Measurements from ENCODE around the gene LRMDA. TPM values are rescaled to one million over a fixed set of nuclear protein-coding genes. Genes with fewer than 3 reads are reported as not detected.

Gene LRMDA
- total RNA-seq, 1 donor from 2014 or later, result 7.3 TPM

- no peak overlapping the region for H3K4me3 ChIP-seq (ENCODE audit: low read length in 3 of 3)
- H3K27me3 ChIP-seq (ENCODE audit: control insufficient read depth in 3 of 3, insufficient read depth in 3 of 3, low read length in 3 of 3), result peaks cover 0 to 3% (median 0%) of the 10 kb centered on the region in 3 donors
- no peak overlapping the region for H3K9ac ChIP-seq (ENCODE audit: low read depth in 1 of 3, low read length in 3 of 3)
- H3K4me1 ChIP-seq (ENCODE audit: control insufficient read depth in 3 of 3, insufficient read depth in 3 of 3, low read length in 3 of 3), result no peaks in the 10 kb centered on the region
- no peaks in the 10 kb centered on the region for H3K9me3 ChIP-seq (ENCODE audit: control insufficient read depth in 3 of 3, low read length in 3 of 3)
- no peaks in the 10 kb centered on the region for H3K36me3 ChIP-seq (ENCODE audit: control insufficient read depth in 3 of 3, insufficient read depth in 3 of 3, low read length in 3 of 3)
- H3K27ac ChIP-seq (ENCODE audit: low read depth, low read length), result no peak overlapping the region
These were observed 285.9 kb downstream of the LRMDA start for GRCh38 chr10:75717126-75717916.

- Histone ChIP-seq H3K4me3 (ENCODE audit: low read length in 3 of 3) (no peak overlapping the region), H3K27ac (ENCODE audit: low read depth, low read length) (no peak overlapping the region), H3K36me3 (ENCODE audit: control insufficient read depth in 3 of 3, insufficient read depth in 3 of 3, low read length in 3 of 3) (no peaks in the 10 kb centered on the region), H3K9ac (ENCODE audit: low read depth in 1 of 3, low read length in 3 of 3) (no peak overlapping the region), H3K4me1 (ENCODE audit: control insufficient read depth in 3 of 3, insufficient read depth in 3 of 3, low read length in 3 of 3) (no peaks in the 10 kb centered on the region), H3K9me3 (ENCODE audit: control insufficient read depth in 3 of 3, low read length in 3 of 3) (no peaks in the 10 kb centered on the region), H3K27me3 (ENCODE audit: control insufficient read depth in 3 of 3, insufficient read depth in 3 of 3, low read length in 3 of 3) (peaks cover 0 to 3% (median 0%) of the 10 kb centered on the region in 3 donors)
These were observed 287.6 kb downstream of the LRMDA start for GRCh38 chr10:75718991-75719390.

- Histone ChIP-seq H3K4me1 (ENCODE audit: control insufficient read depth in 3 of 3, insufficient read depth in 3 of 3, low read length in 3 of 3) (no peaks in the 10 kb centered on the region), H3K36me3 (ENCODE audit: control insufficient read depth in 3 of 3, insufficient read depth in 3 of 3, low read length in 3 of 3) (no peaks in the 10 kb centered on the region), H3K9ac (ENCODE audit: low read depth in 1 of 3, low read length in 3 of 3) (no peak overlapping the region), H3K27me3 (ENCODE audit: control insufficient read depth in 3 of 3, insufficient read depth in 3 of 3, low read length in 3 of 3) (no peaks in the 10 kb centered on the region), H3K4me3 (ENCODE audit: low read length in 3 of 3) (no peak overlapping the region), H3K27ac (ENCODE audit: low read depth, low read length) (no peak overlapping the region), H3K9me3 (ENCODE audit: control insufficient read depth in 3 of 3, low read length in 3 of 3) (no peaks in the 10 kb centered on the region)
These were observed 288.7 kb downstream of the LRMDA start for GRCh38 chr10:75720157-75720556.

GRCh38 chr10:75722020-75722419 lies 290.6 kb downstream of the LRMDA start:
- Histone ChIP-seq H3K9me3 (ENCODE audit: control insufficient read depth in 3 of 3, low read length in 3 of 3) (no peaks in the 10 kb centered on the region), H3K27ac (ENCODE audit: low read depth, low read length) (no peak overlapping the region), H3K9ac (ENCODE audit: low read depth in 1 of 3, low read length in 3 of 3) (no peak overlapping the region), H3K4me1 (ENCODE audit: control insufficient read depth in 3 of 3, insufficient read depth in 3 of 3, low read length in 3 of 3) (no peaks in the 10 kb centered on the region), H3K4me3 (ENCODE audit: low read length in 3 of 3) (no peak overlapping the region), H3K27me3 (ENCODE audit: control insufficient read depth in 3 of 3, insufficient read depth in 3 of 3, low read length in 3 of 3) (no peaks in the 10 kb centered on the region), H3K36me3 (ENCODE audit: control insufficient read depth in 3 of 3, insufficient read depth in 3 of 3, low read length in 3 of 3) (no peaks in the 10 kb centered on the region)

- no peaks in the 10 kb centered on the region for H3K27me3 ChIP-seq (ENCODE audit: control insufficient read depth in 3 of 3, insufficient read depth in 3 of 3, low read length in 3 of 3)
- H3K36me3 ChIP-seq (ENCODE audit: control insufficient read depth in 3 of 3, insufficient read depth in 3 of 3, low read length in 3 of 3), result no peaks in the 10 kb centered on the region
- no peaks in the 10 kb centered on the region for H3K4me1 ChIP-seq (ENCODE audit: control insufficient read depth in 3 of 3, insufficient read depth in 3 of 3, low read length in 3 of 3)
- no peak overlapping the region for H3K27ac ChIP-seq (ENCODE audit: low read depth, low read length)
- no peaks in the 10 kb centered on the region for H3K9me3 ChIP-seq (ENCODE audit: control insufficient read depth in 3 of 3, low read length in 3 of 3)
- no peak overlapping the region for H3K9ac ChIP-seq (ENCODE audit: low read depth in 1 of 3, low read length in 3 of 3)
- H3K4me3 ChIP-seq (ENCODE audit: low read length in 3 of 3), result no peak overlapping the region
These were observed 291.2 kb downstream of the LRMDA start for GRCh38 chr10:75722609-75723008.

- Histone ChIP-seq H3K9me3 (ENCODE audit: control insufficient read depth in 3 of 3, low read length in 3 of 3) (no peaks in the 10 kb centered on the region), H3K36me3 (ENCODE audit: control insufficient read depth in 3 of 3, insufficient read depth in 3 of 3, low read length in 3 of 3) (no peaks in the 10 kb centered on the region), H3K4me1 (ENCODE audit: control insufficient read depth in 3 of 3, insufficient read depth in 3 of 3, low read length in 3 of 3) (no peaks in the 10 kb centered on the region), H3K27me3 (ENCODE audit: control insufficient read depth in 3 of 3, insufficient read depth in 3 of 3, low read length in 3 of 3) (no peaks in the 10 kb centered on the region), H3K9ac (ENCODE audit: low read depth in 1 of 3, low read length in 3 of 3) (no peak overlapping the region), H3K27ac (ENCODE audit: low read depth, low read length) (no peak overlapping the region), H3K4me3 (ENCODE audit: low read length in 3 of 3) (no peak overlapping the region)
These were observed 292.0 kb downstream of the LRMDA start for GRCh38 chr10:75723319-75723980.

- Histone ChIP-seq H3K4me3 (ENCODE audit: low read length in 3 of 3) (no peak overlapping the region), H3K4me1 (ENCODE audit: control insufficient read depth in 3 of 3, insufficient read depth in 3 of 3, low read length in 3 of 3) (no peaks in the 10 kb centered on the region), H3K9ac (ENCODE audit: low read depth in 1 of 3, low read length in 3 of 3) (no peak overlapping the region), H3K27me3 (ENCODE audit: control insufficient read depth in 3 of 3, insufficient read depth in 3 of 3, low read length in 3 of 3) (no peaks in the 10 kb centered on the region), H3K9me3 (ENCODE audit: control insufficient read depth in 3 of 3, low read length in 3 of 3) (no peaks in the 10 kb centered on the region), H3K27ac (ENCODE audit: low read depth, low read length) (no peak overlapping the region), H3K36me3 (ENCODE audit: control insufficient read depth in 3 of 3, insufficient read depth in 3 of 3, low read length in 3 of 3) (no peaks in the 10 kb centered on the region)
These were observed 292.6 kb downstream of the LRMDA start for GRCh38 chr10:75724047-75724446.

- H3K27ac ChIP-seq (ENCODE audit: low read depth, low read length), result no peak overlapping the region
- H3K27me3 ChIP-seq (ENCODE audit: control insufficient read depth in 3 of 3, insufficient read depth in 3 of 3, low read length in 3 of 3), result no peaks in the 10 kb centered on the region
- H3K9me3 ChIP-seq (ENCODE audit: control insufficient read depth in 3 of 3, low read length in 3 of 3), result no peaks in the 10 kb centered on the region
- H3K4me1 ChIP-seq (ENCODE audit: control insufficient read depth in 3 of 3, insufficient read depth in 3 of 3, low read length in 3 of 3), result no peaks in the 10 kb centered on the region
- no peak overlapping the region for H3K9ac ChIP-seq (ENCODE audit: low read depth in 1 of 3, low read length in 3 of 3)
- H3K4me3 ChIP-seq (ENCODE audit: low read length in 3 of 3), result no peak overlapping the region
- no peaks in the 10 kb centered on the region for H3K36me3 ChIP-seq (ENCODE audit: control insufficient read depth in 3 of 3, insufficient read depth in 3 of 3, low read length in 3 of 3)
These were observed 295.4 kb downstream of the LRMDA start for GRCh38 chr10:75726522-75727483.

- H3K9ac ChIP-seq (ENCODE audit: low read depth in 1 of 3, low read length in 3 of 3), result no peak overlapping the region
- no peaks in the 10 kb centered on the region for H3K27me3 ChIP-seq (ENCODE audit: control insufficient read depth in 3 of 3, insufficient read depth in 3 of 3, low read length in 3 of 3)
- H3K4me3 ChIP-seq (ENCODE audit: low read length in 3 of 3), result no peak overlapping the region
- no peaks in the 10 kb centered on the region for H3K4me1 ChIP-seq (ENCODE audit: control insufficient read depth in 3 of 3, insufficient read depth in 3 of 3, low read length in 3 of 3)
- no peaks in the 10 kb centered on the region for H3K36me3 ChIP-seq (ENCODE audit: control insufficient read depth in 3 of 3, insufficient read depth in 3 of 3, low read length in 3 of 3)
- no peaks in the 10 kb centered on the region for H3K9me3 ChIP-seq (ENCODE audit: control insufficient read depth in 3 of 3, low read length in 3 of 3)
- no peak overlapping the region for H3K27ac ChIP-seq (ENCODE audit: low read depth, low read length)
These were observed 299.4 kb downstream of the LRMDA start for GRCh38 chr10:75730847-75731246.
